Dermis blood vessel endothelial cell (primary cell): ENCODE data around the gene CBLL2. TPM values are rescaled to one million over a fixed set of nuclear protein-coding genes. Genes with fewer than 3 reads are reported as not detected.
A peak's percentile ranks its signal among the peaks of the same experiment; 100 is the strongest.
"Not testable (repeated sequence)": the region's sequence is repeated elsewhere in the genome, so short reads cannot be mapped to it uniquely, and the experiment has no call there.

Source experiments
- DNase-seq: peaks from one replicate; pipeline ENCODE4 v3.0.0; 2010
- total RNA-seq: library from RNA; depleted of rRNA; stranded (reverse); fragments of >200 nt; gene quantifications from 2 replicates; pipeline ENCODE4 v1.2.3, GENCODE V29; 2014

CBLL2 gene, protein sequence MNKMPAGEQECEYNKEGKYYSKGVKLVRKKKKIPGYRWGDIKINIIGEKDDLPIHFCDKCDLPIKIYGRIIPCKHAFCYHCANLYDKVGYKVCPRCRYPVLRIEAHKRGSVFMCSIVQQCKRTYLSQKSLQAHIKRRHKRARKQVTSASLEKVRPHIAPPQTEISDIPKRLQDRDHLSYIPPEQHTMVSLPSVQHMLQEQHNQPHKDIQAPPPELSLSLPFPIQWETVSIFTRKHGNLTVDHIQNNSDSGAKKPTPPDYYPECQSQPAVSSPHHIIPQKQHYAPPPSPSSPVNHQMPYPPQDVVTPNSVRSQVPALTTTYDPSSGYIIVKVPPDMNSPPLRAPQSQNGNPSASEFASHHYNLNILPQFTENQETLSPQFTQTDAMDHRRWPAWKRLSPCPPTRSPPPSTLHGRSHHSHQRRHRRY
- not detected in 2 replicates for total RNA-seq

DNA sequence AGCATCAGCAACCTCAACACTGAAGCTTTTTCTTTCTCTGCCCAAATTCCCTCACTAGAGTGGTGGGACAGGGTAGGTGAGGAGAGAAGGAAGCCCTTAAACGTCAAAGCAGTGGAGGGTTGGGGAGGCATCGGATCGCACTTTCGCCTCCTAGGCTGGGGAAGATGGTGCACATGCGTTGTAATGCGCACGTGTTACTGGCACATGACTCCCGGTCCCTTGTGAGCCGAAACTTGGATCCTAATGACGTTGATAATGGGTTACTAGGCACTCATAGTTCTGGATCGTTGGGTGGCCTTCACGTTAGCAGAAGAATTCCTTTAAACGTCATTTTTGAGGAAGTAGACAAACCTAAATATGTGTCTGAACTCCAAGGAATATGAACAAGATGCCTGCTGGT is at the start of gene CBLL2:
Gene CBLL2, plus strand, starts transcription at position 301 of the 400 bp plus-strand sequence. Its CDS starts 79 bp downstream, at position 380.
- no peak for DNase-seq

DNA sequence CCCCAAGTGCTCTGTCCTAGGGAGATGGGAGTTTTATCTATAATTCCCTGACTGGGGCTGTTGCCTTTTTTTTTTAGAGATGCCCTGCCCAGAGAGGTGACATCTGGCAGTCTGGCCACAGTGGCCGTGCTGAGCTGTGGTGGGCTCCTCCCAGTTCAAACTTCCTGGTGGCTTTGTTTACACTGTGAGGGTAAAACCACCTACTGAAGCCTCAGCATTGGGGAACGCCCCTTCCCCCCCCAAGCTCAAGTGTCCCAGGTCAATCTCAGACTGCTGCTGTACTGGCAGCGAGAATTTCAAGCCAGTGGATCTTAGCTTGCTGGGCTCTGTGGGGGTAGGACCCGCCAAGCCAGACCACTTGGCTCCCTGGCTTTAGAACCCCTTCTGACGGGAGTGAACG is 38.3 kb upstream of the CBLL2 start:
- DNase-seq, result no peak

DNA sequence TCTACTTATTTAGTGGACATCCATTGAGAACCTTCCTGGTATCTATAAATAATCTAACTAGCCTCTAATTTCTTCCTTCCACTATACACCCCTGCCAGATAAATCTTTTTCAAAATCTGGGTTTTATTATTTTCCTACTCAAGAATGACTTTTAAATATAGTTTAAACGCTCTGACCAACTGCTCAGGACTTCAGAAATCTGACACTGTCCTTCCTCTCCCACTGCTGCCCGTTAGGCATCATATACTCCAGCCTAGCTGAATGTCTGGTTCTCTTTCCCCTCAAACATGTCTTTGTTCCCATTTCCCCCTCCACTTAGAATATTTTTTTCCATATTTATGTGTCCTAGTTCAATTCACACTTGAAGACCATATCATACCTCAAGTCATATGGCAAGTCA is 35.2 kb upstream of the CBLL2 start:
- DNase-seq, result no peak

DNA sequence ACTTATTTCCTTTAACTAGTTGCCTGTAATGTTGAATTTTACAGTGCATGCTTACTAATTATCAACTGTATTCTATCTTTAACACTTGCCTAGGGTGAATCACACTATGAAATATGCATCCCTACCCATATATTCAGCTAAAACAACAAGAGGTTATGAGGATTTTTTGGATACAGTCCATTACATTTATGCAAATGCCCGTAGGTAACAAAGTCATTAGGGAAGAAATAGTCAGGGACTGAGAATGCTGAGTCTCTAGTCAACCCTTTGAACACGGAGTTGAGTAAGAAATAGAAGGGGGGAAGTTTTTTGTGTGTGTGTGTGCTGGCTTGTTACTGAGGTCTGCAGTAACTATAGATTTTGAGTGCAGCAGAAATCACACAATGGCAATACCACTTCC is 26.1 kb upstream of the CBLL2 start:
- DNase-seq, result no peak

GRCh38 chrX:22247169-22247568 is 25.5 kb upstream of the CBLL2 start:
- DNase-seq, result no peak

GRCh38 chrX:22248401-22248800 is 24.3 kb upstream of the CBLL2 start:
- DNase-seq, result no peak

- DNase-seq, result peak; percentile 0
These were observed 23.3 kb upstream of the CBLL2 start for GRCh38 chrX:22249371-22249770.

DNA sequence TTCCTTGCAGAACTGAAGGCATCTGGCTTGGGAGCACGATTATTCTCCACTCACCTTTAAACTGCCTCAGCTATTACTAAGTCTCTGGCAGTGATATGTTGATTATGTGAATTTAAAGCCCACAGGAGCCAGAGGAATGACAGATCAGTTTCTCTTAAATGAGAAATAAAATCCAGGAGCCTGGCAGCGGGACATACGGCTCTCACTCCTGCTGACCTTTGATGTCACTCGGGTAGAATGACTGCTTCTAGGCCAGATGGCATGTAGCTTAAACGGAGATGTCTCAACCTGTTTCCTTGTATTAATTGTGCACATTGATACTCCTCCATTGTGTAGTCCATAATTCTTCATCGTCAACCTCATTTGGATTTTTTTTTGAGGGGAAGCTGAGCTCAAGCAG is 4.0 kb upstream of the CBLL2 start:
- DNase-seq, result no peak

- DNase-seq, result no peak
These were observed 1.1 kb downstream of the CBLL2 start for GRCh38 chrX:22273714-22274317.

DNA sequence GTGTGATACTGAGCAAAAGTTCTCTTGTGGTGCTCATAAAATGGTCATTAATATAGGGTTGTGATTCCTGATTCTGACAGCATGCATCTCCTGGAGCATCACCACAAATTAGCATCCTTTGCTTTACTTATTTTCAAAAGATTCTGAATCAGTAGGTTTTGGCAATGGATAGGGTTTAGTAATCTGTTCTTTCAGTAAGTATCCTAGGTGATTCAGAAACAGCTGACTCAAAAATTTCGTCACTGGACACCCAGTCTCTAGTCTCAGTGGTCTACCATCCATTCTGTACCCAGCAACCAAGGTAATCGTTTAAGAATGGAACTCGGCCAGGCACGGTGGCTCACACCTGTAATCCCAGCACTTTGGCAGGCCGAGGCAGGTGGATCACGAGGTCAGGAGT is 4.1 kb downstream of the CBLL2 start:
- no peak for DNase-seq

- DNase-seq, result peak; percentile 1
These were observed 5.7 kb downstream of the CBLL2 start for GRCh38 chrX:22278375-22278774.

DNA sequence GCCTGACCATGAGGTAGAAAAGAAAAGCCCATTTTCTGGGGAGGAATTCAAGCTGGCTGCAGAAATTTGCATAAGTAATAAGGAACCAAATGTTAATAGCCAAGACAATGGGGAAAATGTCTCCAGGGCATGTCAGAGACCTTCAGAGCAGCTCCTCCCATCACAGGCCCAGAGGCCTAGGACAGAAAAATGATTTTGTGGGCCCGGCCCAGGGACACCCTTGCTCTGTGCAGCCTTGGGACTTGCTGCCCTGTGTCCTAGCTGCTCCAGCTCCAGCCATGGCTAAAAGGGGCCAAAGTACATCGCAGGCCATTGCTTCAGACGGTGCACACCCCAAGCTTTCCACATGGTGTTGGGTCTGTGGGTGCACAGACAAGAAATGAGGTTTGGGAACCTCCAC is 16.5 kb downstream of the CBLL2 start:
- not testable (repeated sequence) for DNase-seq

DNA sequence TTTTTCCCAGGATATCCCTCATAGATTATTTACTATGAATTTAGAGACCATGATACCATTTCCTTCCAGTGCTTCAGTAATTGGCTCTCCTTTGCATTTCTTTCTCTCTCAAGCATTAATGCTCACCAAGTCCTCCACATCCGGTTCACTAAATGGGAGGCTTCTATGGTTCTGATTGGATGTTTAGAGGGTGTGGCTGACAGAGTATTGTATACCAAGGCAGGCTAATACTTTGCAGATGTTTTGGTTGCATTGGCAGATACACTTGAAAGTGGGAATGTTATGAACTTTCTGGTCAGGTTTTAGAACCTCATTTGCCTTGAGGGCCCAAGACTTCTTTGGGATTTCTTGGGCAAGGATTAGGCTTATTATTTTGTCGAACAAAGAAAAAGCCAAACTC is 24.2 kb downstream of the CBLL2 start:
- DNase-seq, result no peak

DNA sequence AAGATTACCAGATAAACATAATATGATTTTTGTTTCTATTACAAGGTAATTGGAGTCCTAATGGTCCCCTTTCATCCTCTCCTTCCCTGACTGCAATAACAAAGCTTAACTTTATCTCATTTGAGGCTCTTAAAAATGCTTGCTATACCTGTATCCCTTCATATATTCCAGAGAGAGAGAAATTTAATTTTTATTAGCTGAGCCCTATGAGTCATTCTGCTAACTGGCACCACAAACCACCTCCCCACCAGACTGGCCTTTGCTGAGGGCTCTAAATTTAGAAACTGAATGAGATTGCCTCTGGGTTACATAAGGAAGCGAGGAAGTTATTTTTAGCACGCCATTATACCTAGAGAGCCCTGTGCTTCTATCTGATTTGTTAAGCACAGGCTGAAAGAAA is 27.4 kb downstream of the CBLL2 start:
- peak; percentile 62 for DNase-seq

DNA sequence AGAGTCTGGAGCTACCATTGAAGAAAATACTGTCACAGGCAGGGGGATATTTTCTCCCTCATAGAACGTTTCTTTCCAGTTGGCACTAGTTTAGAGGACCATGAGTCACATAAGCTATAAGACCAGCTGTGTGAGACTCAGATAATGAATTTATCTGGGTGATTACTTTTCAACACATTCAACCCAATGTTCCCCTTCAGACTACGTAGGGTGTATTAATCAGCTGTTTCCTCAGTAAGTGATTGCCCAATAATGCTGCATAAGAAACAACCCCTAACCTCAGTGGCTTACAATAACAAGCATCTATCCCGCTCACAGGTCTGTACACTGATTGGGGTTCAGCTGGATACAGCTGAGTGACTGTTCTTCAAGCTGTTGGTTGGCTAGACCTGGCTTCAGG is 38.1 kb downstream of the CBLL2 start:
- DNase-seq, result peak; percentile 41

- peak; percentile 67 for DNase-seq
These were observed 41.1 kb downstream of the CBLL2 start for GRCh38 chrX:22313766-22314165.

DNA sequence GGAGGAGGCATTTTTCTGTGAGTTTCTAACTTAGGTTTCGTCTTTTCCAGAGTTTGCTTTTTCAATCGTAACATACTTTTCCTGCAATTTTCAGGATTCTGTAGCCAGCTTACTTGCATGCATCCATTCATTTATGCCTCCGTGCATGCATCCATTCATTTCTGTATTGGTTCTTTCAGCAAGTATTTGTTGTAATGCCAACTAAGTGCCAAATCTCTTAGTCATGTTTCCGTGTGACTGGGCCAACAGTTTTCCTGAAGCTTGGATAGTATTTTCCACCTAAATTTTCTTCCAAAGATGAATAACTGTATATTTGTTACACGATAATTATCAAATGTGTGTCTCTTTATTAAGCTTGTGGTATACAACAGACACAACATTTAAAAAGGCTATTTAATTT is 41.5 kb downstream of the CBLL2 start:
- peak; percentile 69 for DNase-seq

- DNase-seq, result peak; percentile 41
These were observed 42.0 kb downstream of the CBLL2 start for GRCh38 chrX:22314692-22315091.

GRCh38 chrX:22315151-22315550 is 42.4 kb downstream of the CBLL2 start:
- no peak for DNase-seq

GRCh38 chrX:22320236-22320873 is 47.6 kb downstream of the CBLL2 start:
- DNase-seq, result no peak

DNA sequence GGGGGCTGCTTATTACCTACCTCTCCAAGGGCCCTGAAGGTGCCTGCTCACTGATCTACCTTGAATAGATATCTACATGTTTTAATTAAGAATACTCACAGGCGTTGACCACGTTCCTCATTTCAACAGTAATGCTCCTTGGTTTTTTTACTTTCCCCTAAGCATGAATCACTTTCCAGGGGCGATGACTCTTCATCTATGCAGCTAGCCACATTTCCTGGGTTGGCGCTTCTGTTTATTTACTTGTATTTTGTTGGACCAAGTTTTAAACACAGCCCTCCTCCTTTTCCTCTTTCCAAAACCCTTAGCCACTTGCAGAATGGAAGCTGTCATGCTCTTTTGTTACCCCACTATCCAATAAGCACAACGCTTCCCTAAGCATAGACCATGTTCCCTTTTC is 50.8 kb downstream of the CBLL2 start:
- DNase-seq, result peak; percentile 65
